Epithelial cell of prostate (primary cell): ENCODE data around the gene BTAF1.

Source experiments
- DNase-seq: peaks from one replicate; pipeline ENCODE4 v3.0.0-alpha.2; 2011; ENCODE audit warnings: low read depth, low spot score
- H3K27ac ChIP-seq: fragments of 450-650 bp; 2 replicates; pipeline ENCODE4 v1.5.1; 2017; ENCODE audit warnings: mild to moderate bottlenecking

Gene BTAF1

DNA sequence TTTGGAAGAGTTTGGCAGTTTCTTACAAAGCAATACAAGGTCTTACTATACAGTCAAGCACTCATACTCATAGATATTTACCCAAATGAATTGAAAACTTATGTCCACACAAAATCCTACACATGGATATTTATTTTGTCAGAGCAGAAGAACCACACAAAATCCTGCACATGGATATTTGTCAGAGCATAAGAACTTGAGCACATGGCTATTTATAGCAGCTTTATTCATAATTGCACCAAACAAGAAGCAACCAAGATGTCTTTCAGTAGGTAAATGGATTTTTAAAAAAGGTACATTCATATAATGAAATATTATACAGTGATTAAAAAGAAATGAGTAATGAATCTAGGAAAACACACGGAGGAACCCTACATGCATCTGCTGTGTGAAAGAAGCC lies 115.4 kb downstream of the BTAF1 start:
- no peak overlapping the region for H3K27ac ChIP-seq
- DNase-seq = no peak

DNA sequence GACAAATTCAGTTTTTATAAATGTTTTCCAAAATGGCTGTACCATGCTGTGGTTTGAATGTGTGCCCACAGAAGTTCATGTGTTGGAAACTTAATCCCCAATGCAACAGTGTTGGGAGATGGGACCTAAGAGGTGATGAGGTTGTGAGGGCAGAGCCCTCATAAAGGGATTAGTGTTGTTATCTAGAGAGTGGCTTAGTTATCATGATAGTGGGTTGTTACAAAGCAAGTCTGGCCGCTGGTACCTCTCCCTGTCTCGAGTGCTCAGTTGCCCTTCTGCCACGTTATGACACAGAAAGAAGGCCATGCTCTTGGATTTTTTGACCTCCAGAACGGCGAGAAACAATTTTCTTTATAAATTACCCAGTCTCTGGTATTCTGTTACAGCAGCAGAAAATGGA lies 119.0 kb downstream of the BTAF1 start:
- H3K27ac ChIP-seq = no peak overlapping the region

DNA sequence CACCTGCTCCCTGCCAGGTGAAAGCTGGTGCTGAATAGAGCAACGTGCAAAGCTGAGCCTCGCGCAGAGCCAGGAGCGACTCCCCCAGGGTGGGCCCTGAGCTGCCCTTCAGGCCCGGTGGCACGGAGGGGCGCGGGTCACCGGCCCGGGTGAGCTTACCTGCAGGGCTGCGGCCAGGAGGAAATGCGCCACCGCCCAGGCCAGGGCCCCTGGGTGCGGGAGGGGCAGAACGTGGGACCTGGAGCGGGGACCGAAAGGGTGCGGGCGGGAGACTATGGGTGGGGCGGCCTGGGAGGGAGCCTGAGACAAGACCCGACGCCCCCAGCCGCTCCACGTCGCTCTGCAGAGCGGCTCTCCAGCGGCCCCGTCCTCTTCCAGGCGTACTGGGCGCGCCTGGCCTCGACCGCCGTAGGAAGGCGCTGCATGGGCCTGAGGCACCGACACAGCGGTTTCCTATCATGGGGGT lies 122.1 kb downstream of the BTAF1 start:
- DNase-seq = no peak
- no peak overlapping the region for H3K27ac ChIP-seq

More for the DNA sequence above, 119.0 kb downstream of the BTAF1 start:
- DNase-seq = no peak

DNA sequence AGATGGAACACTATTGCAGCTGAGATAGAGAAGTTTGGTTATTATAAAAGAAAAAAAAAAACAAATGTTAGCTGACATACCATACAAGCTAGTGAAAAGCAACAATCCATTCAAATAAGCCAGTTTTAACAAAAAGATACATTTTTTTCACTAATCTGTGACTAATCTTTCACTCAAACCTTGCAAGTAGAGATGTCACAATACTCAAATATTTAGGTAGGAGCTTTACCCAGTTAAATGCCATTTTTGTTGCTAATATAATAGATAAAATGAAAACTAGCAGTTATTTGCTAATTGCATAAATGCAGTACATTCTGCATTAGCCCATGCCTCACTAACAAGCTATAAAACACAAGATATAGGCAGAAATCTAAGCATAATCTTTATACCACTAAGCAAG lies 123.6 kb downstream of the BTAF1 start:
- H3K27ac ChIP-seq = no peak overlapping the region
- DNase-seq = no peak

DNA sequence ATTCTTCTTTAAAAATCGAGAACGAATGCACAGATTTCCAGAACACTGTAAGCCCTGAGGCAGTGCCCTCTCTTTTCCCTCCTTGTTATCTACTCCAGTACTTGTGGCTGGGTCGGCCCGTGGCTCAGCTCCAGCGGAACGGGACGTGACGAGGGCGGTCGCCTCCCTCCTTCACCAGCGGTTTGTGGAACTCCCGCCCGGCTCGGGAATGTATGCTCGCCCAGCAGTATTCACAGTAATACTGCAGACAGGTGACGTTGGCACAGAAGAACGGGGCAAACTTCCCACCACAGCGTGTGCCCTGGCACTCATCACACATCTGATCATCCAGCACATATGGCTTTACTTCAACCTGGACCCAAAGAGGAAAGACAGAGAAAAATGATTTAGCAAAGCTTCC lies 128.5 kb downstream of the BTAF1 start:
- no peak for DNase-seq
- no peak overlapping the region for H3K27ac ChIP-seq

DNA sequence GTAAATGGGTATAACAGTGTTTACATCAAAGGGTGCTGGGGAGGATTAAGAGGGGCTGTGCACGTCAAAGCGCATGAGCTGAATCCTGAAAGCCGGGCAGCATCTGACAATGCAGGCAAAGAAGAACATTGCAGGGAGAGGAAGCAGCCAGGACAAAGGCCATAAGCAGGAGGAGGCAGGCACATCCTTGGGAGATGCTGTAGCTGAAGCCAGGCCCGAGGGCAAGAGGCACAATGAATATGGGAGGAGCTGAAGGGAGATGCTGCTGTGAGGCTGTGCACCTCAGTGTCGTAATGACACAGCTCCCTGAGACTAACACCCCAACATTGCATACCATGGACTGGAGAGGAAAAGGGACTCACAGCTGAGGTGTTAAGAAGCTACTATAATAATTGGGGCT lies 129.2 kb downstream of the BTAF1 start:
- no peak for DNase-seq
- H3K27ac ChIP-seq = no peak overlapping the region

DNA sequence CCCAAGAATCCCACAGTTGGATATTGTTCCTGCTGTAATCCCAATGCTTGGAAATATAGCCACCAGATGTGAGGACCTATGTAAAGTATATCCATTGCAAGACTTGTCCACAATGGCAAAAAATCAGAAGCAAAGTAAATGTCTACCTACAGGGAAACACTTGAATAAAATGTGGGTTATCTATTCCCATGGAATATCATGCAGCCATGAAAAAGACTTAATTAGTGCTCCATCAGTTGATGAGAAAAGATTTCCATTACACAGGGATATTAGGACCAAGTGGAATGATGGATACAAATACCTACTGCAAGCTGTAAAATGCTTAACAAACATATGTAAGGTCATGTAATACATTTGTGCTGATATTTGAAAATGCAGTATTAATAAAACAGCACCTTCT lies 131.2 kb downstream of the BTAF1 start:
- no peak overlapping the region for H3K27ac ChIP-seq
- DNase-seq = no peak

DNA sequence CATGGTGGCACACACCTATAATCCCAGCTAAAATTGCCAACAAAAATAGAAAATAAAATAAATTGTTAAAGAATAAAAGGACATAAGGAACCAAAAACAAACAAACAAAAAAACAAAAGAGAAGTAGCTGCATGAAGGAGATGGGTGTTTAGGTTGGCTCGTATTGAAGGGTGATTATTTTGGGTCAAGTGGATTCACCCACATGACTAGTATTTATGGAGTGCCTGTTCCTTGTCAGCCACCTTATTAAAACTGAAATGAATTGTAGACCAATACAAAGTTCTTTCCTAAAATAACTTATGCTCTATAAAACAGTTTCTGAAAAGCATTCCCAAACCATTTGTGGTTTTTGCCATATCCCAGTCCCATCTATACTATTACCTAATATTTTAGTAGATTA lies 138.7 kb downstream of the BTAF1 start:
- no peak overlapping the region for H3K27ac ChIP-seq
- no peak for DNase-seq

DNA sequence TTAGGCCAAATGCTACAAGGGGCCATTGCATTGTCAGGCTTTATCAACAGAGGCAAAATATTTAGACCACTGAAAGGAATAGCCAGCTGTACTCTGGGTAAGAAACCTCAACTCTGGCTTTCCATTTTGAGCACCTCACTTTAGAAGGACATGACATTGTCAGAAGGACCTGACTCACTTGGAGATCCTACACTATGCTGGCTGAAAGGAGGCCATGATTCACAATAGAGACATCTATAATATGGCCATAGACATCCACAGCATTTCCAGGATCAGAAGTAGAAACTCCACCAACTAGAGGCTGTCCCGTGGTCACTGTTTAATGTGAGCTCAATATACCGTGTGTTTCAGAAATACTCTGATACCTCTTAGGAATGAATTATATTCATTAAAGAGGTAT lies 140.9 kb downstream of the BTAF1 start:
- DNase-seq = no peak
- H3K27ac ChIP-seq = no peak overlapping the region

DNA sequence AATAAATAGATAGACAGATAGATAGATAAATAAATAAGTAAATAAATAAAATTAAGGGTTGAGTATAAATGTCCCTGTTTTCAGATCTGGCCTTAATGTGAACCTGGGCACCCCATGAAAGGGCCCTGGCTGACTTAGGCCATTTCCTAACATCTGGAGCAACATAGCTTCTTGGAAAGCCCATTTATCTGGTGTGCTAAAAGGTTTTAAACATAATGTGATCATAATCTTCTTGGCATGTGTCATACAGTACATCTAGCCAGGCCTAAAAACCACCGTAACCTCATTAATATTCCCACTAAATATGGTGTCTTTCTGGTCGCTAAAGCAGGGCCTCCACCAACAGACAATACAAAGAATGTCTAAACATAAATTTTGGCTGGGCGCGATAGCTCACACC lies 142.8 kb downstream of the BTAF1 start:
- H3K27ac ChIP-seq = no peak overlapping the region
- no peak for DNase-seq

DNA sequence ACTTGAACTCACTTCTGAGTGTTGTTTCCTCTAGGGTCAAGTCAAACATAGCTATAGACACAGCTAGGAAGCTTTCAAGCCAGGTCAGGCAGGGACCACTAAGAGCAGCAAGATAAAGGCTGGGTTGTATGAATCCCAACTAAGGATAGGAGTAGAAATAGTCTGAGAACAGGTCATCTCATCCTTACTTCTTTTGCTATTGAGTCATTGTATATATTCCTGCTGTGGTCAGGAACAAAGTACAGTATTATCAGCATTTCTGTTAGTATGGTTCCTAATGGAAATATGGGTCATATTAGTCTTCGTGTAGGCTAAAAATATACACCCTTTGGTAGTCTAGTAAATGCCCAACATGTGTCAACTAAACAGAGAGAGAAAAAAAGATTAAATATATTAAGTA lies 145.3 kb downstream of the BTAF1 start:
- no peak overlapping the region for H3K27ac ChIP-seq
- DNase-seq = no peak

DNA sequence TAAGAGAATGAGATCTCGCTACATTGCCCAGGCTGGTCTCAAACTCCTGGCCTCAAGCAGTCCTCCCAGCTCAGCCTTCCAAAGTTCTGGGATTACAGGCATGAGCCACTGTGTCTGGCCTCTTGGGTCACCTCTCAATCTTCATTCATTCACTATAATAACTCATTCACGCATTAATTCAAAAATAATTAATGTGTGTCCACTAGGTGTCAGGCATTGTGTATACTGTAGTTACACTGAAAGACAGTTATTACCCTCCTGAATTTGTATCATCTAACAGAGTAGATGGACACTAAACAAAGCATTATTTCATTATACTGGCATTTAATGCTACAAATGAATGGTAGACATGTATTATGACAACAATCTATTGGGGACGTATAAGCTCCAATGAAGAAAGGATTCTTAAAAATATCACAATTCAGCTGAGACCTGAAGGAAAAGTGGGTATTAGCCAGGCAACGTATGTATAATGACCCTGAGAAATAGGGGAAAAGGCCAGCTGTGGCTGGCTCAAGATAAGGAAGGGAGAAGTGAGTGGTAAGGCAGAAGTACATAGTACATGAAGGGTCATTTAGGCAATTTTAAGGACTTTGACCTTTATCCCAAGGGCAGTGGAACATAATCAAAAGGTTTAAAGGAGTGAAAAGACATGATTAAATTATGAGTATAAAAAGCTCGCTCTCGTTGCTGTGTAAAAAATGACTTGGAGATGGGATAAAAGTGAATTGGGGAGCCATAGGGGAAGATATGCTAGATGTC lies 150.7 kb downstream of the BTAF1 start:
- DNase-seq = no peak
- H3K27ac ChIP-seq = no peak overlapping the region

DNA sequence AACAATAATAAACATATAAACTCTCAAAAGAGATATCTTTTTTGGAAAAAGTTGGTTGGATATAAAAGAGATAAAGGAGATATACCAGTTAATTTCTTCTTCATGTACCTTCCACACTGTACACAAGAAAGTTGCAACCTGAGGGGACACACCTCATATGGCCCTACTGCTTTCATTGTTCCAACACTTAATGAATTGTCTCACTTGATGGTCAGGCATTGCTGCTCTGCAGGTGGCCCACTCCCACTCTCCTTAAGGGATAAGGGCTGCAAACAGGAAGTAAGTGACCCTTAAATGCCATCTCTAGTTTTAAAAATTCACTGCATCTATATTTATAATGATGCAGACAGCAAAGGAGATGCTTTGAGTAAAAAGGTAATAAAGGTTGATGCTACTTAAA lies 152.3 kb downstream of the BTAF1 start:
- no peak overlapping the region for H3K27ac ChIP-seq
- DNase-seq = no peak

DNA sequence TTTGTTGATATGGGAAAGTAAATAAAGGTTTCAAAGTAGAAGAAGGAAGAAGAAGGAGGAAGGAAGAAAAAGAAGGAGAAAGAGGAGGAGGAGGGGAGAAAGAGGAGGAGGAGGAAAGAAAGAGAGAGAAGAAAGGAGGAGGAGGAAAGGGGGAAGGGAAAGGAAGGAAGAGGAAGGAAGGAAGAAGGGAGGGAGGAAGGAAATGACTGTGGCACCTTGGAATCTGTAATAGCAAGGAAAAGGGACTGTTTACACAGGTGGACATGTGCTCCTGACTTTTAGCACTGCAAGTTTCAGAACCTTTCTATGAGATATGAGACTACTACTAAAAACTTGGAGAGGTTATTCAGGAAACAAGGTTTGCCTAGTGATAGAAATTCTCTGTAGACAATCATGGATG lies 153.2 kb downstream of the BTAF1 start:
- DNase-seq = no peak
- H3K27ac ChIP-seq = no peak overlapping the region

DNA sequence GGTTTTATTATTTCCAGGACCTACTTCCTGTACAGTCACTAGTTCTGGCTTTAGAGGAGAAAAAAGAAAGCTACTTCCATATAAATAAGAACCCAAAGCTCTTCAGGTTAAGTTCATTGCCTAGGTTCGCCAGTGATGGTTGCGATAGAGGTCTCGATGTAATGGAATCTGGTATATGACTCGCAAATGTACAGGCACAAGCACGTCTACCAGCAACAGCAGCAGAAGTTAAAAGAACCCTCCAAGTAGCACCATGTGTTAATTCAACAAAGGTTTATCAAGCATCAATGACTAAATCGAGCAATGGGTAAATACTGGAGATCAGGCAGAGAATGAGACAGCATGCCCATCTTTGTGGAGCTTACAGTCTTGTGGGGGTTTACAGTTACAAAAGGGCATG lies 155.4 kb downstream of the BTAF1 start:
- DNase-seq = peak; percentile 49
- H3K27ac ChIP-seq = no peak overlapping the region
